Hepatocyte (in vitro differentiated cells): ENCODE results near the gene CMKLR1. TPM values are rescaled to one million over a fixed set of nuclear protein-coding genes. Genes with fewer than 3 reads are reported as not detected.

Experiments
- DNase-seq: peaks from one replicate; pipeline ENCODE4 v3.0.0-alpha.2; 2016; ENCODE audit warnings: low spot score
- H2AFZ ChIP-seq: fragments of 200-600 bp; sonication (generic); 2 replicates; pipeline ENCODE4 v1.6.0; 2016; ENCODE audit warnings: antibody characterized with exemption, mild to moderate bottlenecking
- H3K27ac ChIP-seq: fragments of 200-600 bp; sonication (generic); 2 replicates; pipeline ENCODE4 v1.5.1; 2016; ENCODE audit warnings: mild to moderate bottlenecking
- H3K27me3 ChIP-seq: fragments of 200-600 bp; sonication (generic); 2 replicates; pipeline ENCODE4 v1.6.1; 2016
- H3K36me3 ChIP-seq: fragments of 200-600 bp; sonication (generic); replicated peaks from 2 replicates; pipeline ENCODE4 v1.5.1; 2016; ENCODE audit warnings: low read depth; ENCODE audit not compliant: insufficient read depth
- H3K4me1 ChIP-seq: fragments of 200-600 bp; sonication (generic); 2 replicates; pipeline ENCODE4 v1.5.1; 2016; ENCODE audit warnings: mild to moderate bottlenecking, moderate library complexity; ENCODE audit not compliant: insufficient read depth
- H3K4me2 ChIP-seq: fragments of 200-600 bp; sonication (generic); 2 replicates; pipeline ENCODE4 v1.6.0; 2016
- H3K4me3 ChIP-seq: fragments of 200-600 bp; sonication (generic); 2 replicates; pipeline ENCODE4 v1.5.1; 2016; ENCODE audit warnings: mild to moderate bottlenecking
- H3K79me2 ChIP-seq: fragments of 200-600 bp; sonication (generic); 2 replicates; pipeline ENCODE4 v1.6.0; 2017; ENCODE audit warnings: mild to moderate bottlenecking
- H3K9me2 ChIP-seq: fragments of 200-600 bp; sonication (generic); replicated peaks from 2 replicates; pipeline ENCODE4 v1.6.0; 2017; ENCODE audit warnings: mild to moderate bottlenecking; ENCODE audit not compliant: insufficient read depth
- H3K9me3 ChIP-seq: fragments of 200-600 bp; sonication (generic); 2 replicates; pipeline ENCODE4 v1.5.1; 2016; ENCODE audit warnings: low read depth, mild to moderate bottlenecking
- H4K20me1 ChIP-seq: fragments of 200-600 bp; sonication (generic); 2 replicates; pipeline ENCODE4 v1.6.0; 2016; ENCODE audit warnings: mild to moderate bottlenecking; ENCODE audit not compliant: insufficient read depth, poor library complexity, severe bottlenecking
- EZH2 ChIP-seq: fragments of 200-600 bp; sonication (generic); IDR thresholded peaks from 2 replicates; pipeline ENCODE4 v1.6.1; 2016; ENCODE audit warnings: antibody characterized with exemption, mild to moderate bottlenecking, borderline replicate concordance
- EZH2phosphoT487 ChIP-seq: fragments of 200-600 bp; sonication (generic); IDR thresholded peaks from one replicate; pipeline ENCODE4 v1.6.1; 2018; ENCODE audit warnings: antibody characterized with exemption, mild to moderate bottlenecking, low read depth, moderate library complexity; ENCODE audit not compliant: unreplicated experiment, severe bottlenecking
- WGBS: methylation state at CpG from one replicate; pipeline ENCODE4 v1.1.6; 2016; ENCODE audit warnings: low lambda C conversion rate; ENCODE audit errors: missing lambda C conversion rate; 5-methylcytosine and 5-hydroxymethylcytosine counted together
- polyA plus RNA-seq: library from polyadenylated mRNA; unstranded; fragments of >200 nt; fragmentation: Nextera tagmentation; extraction: Ambion mirVana; gene quantifications from 2 replicates; pipeline ENCODE4 v1.2.1, GENCODE V29; 2016
- total RNA-seq: library from RNA; depleted of rRNA; stranded (reverse); fragments of >200 nt; gene quantifications from 2 replicates; pipeline ENCODE4 v1.2.3, GENCODE V29; 2014
- TF ChIP-seq, protein P1 (sequence below): fragments of 200-600 bp; sonication (generic); IDR thresholded peaks from 2 replicates; pipeline ENCODE4 v1.5.1; 2016; ENCODE audit warnings: antibody characterized with exemption, mild to moderate bottlenecking; ENCODE audit not compliant: poor library complexity

CMKLR1 gene
- total and polyA plus RNA-seq, 2 experiments from 2014 or later: 2.2 to 3.1 TPM

DNA sequence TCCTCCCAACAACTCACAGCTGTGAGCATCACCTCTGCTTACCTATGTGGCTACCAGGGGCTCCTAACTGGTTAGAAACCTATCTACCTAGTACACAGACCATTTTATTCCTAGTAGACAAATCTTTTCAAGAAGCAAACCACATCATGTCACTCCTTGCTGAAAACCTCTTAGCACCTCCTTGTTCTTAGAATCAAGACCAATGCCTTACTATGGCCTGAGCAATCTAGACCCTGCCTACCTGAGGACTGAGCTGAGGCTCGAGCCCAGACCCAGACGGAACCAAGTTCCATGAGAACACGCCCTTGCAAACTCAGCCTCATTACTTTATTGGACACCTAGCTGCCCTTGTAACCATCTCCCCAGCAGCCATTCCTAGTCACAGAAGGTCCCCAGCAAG is 32.6 kb downstream of the CMKLR1 start:
- H3K36me3 ChIP-seq: no peaks in the 10 kb centered on the region
- H3K79me2 ChIP-seq: no peaks in the 10 kb centered on the region
- H3K27me3 ChIP-seq: no peaks in the 10 kb centered on the region
- no peaks in the 10 kb centered on the region for H3K9me3 ChIP-seq
- H3K9me2 ChIP-seq: no peaks in the 10 kb centered on the region
- 87% methylated on average over 3 of the region's 3 CpGs for WGBS
- H3K4me3 ChIP-seq: no peak overlapping the region
- TF ChIP-seq EZH2: no peak
- TF ChIP-seq EZH2phosphoT487: no peak
- TF ChIP-seq, protein P1, sequence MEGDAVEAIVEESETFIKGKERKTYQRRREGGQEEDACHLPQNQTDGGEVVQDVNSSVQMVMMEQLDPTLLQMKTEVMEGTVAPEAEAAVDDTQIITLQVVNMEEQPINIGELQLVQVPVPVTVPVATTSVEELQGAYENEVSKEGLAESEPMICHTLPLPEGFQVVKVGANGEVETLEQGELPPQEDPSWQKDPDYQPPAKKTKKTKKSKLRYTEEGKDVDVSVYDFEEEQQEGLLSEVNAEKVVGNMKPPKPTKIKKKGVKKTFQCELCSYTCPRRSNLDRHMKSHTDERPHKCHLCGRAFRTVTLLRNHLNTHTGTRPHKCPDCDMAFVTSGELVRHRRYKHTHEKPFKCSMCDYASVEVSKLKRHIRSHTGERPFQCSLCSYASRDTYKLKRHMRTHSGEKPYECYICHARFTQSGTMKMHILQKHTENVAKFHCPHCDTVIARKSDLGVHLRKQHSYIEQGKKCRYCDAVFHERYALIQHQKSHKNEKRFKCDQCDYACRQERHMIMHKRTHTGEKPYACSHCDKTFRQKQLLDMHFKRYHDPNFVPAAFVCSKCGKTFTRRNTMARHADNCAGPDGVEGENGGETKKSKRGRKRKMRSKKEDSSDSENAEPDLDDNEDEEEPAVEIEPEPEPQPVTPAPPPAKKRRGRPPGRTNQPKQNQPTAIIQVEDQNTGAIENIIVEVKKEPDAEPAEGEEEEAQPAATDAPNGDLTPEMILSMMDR: no peak
- DNase-seq: no peak
- no peaks in the 10 kb centered on the region for H4K20me1 ChIP-seq
- peaks cover 39% of the 10 kb centered on the region for H3K4me1 ChIP-seq
- H2AFZ ChIP-seq: no peak overlapping the region
- peak overlapping the region; percentile 24 for H3K27ac ChIP-seq
- H3K4me2 ChIP-seq: no peak overlapping the region

DNA sequence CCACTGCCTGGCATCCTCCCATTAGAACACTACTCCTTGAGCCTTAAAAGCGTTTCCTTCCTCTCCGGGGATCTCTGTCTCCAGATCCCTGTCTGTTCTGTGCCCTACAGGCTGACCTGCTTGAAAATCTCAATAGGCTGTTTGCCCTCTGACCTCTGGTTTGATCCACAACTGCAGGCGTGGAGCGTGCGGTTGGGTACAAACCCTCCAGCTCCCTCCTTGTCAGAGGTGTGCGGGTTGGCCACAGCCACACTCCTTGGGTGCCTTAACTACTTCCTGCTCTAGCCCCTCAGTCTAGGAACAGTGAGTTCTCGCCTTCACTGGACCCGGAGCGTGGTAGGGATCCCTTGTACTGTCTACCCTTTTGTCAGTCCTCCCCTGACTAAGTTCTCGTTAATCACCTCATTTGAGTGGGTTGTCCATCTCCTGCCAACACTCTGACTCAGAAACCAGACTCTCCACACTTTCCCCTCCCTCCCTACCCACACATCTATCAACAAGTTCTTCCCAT is 33.1 kb downstream of the CMKLR1 start:
- no peak overlapping the region for H2AFZ ChIP-seq
- no peak overlapping the region for H3K4me3 ChIP-seq
- 61% methylated on average over 10 of the region's 10 CpGs for WGBS
- no peaks in the 10 kb centered on the region for H4K20me1 ChIP-seq
- H3K9me2 ChIP-seq: no peaks in the 10 kb centered on the region
- H3K36me3 ChIP-seq: no peaks in the 10 kb centered on the region
- H3K27ac ChIP-seq: peak overlapping the region; percentile 74
- H3K9me3 ChIP-seq: no peaks in the 10 kb centered on the region
- peak overlapping the region; percentile 53 for H3K4me2 ChIP-seq
- peaks cover 39% of the 10 kb centered on the region for H3K4me1 ChIP-seq
- peak; percentile 35 for DNase-seq
- no peaks in the 10 kb centered on the region for H3K27me3 ChIP-seq
- no peaks in the 10 kb centered on the region for H3K79me2 ChIP-seq
- TF ChIP-seq EZH2phosphoT487 (no peak), EZH2 (no peak)
- TF ChIP-seq, protein P1: no peak

DNA sequence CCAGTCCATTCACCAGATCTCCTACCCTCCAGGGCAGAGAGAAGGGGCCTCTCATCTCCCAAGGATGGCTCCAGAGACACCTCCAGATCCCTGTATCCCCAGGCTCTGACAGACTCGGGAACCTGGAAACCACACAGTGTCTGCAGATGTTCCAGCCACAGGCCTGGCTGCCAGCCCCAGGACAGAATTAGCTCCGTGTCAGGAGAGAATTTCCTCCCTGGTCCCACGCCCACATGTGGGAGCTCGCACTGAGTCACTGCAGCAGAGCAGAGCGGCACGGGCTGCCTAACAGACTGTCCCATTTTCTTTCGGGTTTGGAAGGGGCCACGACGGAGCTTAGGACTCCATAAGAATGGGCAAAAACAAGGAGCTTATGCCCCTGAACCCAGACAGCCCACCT is 33.6 kb downstream of the CMKLR1 start:
- H3K4me2 ChIP-seq: peak overlapping the region; percentile 53
- no peaks in the 10 kb centered on the region for H3K79me2 ChIP-seq
- H3K4me1 ChIP-seq: peaks cover 39% of the 10 kb centered on the region
- H3K4me3 ChIP-seq: no peak overlapping the region
- peak; percentile 78 for DNase-seq
- H4K20me1 ChIP-seq: no peaks in the 10 kb centered on the region
- no peaks in the 10 kb centered on the region for H3K27me3 ChIP-seq
- no peaks in the 10 kb centered on the region for H3K36me3 ChIP-seq
- no peaks in the 10 kb centered on the region for H3K9me2 ChIP-seq
- no peaks in the 10 kb centered on the region for H3K9me3 ChIP-seq
- WGBS: 43% methylated on average over 9 of the region's 9 CpGs
- no peak overlapping the region for H2AFZ ChIP-seq
- peak overlapping the region; percentile 74 for H3K27ac ChIP-seq
- TF ChIP-seq EZH2 (no peak), EZH2phosphoT487 (no peak)
- TF ChIP-seq, protein P1: no peak

DNA sequence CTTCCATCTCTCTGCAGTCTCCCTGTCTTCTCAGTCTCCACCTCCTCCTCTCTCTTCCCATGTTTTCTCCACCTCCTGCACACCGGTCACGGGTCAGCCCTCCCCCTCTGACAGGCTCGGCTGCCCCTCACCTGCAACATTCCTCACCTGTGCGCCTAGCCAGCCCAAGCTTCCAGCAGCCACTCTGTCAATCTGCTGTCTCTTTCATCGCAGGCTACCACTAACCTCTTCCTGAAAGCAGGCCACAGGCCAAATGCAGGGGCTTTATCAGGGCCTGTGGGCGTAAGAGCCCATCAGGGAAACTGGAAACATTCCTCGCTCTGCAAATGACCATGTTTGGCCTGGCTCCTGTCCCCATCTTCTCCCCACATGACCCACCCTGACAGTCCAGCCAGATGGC is 34.5 kb downstream of the CMKLR1 start:
- Histone ChIP-seq H3K4me3 (no peak overlapping the region), H3K9me3 (no peaks in the 10 kb centered on the region), H3K4me2 (no peak overlapping the region), H3K36me3 (no peaks in the 10 kb centered on the region), H2AFZ (no peak overlapping the region), H3K27me3 (no peaks in the 10 kb centered on the region), H3K4me1 (peaks cover 39% of the 10 kb centered on the region), H3K27ac (no peak overlapping the region), H3K9me2 (no peaks in the 10 kb centered on the region), H4K20me1 (no peaks in the 10 kb centered on the region), H3K79me2 (no peaks in the 10 kb centered on the region)
- no peak for TF ChIP-seq EZH2
- TF ChIP-seq, protein P1: no peak
- TF ChIP-seq EZH2phosphoT487: no peak
- DNase-seq: peak; percentile 37
- WGBS: 48% methylated on average over 7 of the region's 7 CpGs
